ENCODE measurements around the gene SCT.

Gene SCT

DNA sequence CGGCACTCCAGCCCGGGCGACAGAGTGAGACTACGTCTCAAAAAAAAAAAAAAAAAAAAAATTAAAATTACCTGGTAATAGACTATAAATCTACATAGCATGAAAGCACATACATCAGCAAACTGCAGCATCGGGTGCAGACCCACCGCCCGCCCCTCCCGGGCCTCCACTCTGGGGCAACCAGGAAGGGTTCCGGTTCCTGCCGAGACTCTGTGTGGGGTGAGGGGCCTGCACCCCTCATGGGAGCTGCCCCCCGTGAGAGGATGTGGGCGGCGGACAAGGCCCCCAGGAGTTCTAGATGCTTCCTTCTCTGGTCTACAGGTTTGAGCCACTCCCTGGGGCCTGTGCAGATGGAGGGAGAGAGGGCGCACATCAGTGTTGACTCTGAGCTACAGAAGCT, 19.2 kb upstream of the SCT start:
- intact Hi-C loops (cut with DNase I), result no loop called here

DNA sequence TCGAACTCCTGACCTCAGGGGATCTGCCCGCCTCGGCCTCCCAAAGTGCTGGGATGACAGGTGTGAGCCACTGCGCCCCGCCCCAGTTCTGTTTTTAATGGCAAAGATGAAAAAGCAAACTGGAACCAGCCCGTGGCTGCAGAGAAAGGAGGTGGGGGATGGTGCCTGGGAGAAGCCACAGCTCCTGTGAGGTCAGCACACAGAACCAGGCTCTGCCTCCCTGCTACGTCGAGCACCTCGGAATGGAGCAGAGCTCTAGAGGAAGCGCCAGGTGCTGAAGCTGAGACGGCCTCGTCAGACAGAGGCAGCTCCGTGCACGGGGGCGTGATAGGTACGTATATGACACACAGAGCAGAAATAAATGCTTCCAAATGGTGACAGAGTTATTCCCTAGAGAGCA, 18.6 kb upstream of the SCT start:
- DNase-seq, result peak; percentile 42 to 96 (median 78)
- intact Hi-C loops (cut with DNase I), result no loop called here

More for the DNA sequence above, 19.2 kb upstream of the SCT start:
- DNase-seq, result no peak

GRCh38 chr11:643849-644738, 17.1 kb upstream of the SCT start:
- intact Hi-C loops (cut with DNase I), result no loop called here
- DNase-seq, result no peak

GRCh38 chr11:643366-643765, 16.4 kb upstream of the SCT start:
- intact Hi-C loops (cut with DNase I), result no loop called here
- no peak for DNase-seq

GRCh38 chr11:641806-642370, 14.9 kb upstream of the SCT start:
- intact Hi-C loops (cut with DNase I), result no loop called here
- no peak for DNase-seq

DNA sequence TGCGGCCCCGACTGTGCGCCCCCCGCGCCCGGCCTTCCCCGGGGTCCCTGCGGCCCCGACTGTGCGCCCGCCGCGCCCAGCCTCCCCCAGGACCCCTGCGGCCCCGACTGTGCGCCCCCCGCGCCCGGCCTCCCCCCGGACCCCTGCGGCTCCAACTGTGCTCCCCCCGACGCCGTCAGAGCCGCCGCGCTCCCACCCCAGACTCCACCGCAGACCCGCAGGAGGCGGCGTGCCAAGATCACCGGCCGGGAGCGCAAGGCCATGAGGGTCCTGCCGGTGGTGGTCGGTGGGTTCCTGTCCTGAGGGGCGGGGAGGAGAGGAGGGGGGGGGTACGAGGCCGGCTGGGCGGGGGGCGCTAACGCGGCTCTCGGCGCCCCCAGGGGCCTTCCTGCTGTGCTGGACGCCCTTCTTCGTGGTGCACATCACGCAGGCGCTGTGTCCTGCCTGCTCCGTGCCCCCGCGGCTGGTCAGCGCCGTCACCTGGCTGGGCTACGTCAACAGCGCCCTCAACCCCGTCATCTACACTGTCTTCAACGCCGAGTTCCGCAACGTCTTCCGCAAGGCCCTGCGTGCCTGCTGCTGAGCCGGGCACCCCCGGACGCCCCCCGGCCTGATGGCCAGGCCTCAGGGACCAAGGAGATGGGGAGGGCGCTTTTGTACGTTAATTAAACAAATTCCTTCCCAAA, 13.2 kb upstream of the SCT start:
- no peak for DNase-seq
- intact Hi-C loops (cut with DNase I), result no loop called here

DNA sequence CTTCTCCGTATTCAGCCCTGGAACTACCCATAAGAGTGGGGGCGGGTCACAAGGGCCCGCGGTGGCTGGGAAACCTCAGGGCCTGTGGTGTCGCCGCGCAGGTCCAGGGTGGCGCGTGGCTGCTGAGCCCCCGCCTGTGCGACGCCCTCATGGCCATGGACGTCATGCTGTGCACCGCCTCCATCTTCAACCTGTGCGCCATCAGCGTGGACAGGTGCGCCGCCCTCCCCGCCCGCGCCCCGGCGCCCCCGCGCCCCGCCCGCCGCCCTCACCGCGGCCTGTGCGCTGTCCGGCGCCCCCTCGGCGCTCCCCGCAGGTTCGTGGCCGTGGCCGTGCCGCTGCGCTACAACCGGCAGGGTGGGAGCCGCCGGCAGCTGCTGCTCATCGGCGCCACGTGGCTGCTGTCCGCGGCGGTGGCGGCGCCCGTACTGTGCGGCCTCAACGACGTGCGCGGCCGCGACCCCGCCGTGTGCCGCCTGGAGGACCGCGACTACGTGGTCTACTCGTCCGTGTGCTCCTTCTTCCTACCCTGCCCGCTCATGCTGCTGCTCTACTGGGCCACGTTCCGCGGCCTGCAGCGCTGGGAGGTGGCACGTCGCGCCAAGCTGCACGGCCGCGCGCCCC, 12.5 kb upstream of the SCT start:
- no peak for DNase-seq
- intact Hi-C loops (cut with DNase I), result no loop called here

GRCh38 chr11:638631-639331, 11.8 kb upstream of the SCT start:
- intact Hi-C loops (cut with DNase I), result no loop called here
- DNase-seq, result no peak

DNA sequence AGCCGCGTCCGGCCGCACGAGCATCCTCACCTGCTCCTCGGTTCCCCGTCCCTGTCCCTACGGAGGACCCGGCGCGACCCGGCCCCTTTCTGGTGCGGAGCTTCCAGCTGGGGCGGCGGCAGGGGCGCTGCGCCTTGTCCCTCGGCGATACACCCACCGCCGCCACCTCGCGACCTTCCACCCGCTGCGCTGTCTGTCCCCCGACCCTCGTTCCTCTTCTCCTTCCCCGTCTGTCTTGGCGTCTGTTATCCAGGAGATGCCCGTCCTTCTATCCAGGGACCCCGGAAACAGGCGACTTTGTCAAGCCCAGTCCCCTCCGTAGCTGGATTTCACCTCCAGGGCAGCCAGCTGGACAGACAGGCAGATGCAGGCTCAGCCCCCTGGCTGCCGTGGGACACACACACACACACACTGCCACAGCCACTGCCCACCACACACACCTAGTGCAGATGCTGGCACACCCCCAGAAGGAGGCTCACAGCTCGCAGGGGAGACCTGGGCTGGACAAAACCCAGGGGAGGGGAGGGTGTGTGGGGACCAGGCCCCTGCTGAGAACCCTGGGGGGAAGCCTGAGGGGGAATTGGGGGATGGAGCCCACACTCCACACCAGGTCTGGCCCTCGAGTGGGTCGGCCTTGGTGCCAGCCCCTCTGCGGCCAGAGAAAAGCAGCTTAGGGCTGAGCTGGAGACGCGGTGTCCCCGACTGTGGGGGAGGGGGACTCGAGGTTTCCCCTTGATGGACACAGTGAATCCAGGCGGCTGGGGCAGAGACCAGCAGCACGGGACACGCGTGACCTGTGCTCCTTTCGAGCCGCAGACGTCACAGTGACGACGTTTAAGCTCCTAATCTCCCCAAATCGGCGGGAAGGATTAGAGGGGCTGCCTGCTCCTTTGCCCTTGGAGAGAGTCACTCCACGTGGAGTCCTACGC, 10.9 kb upstream of the SCT start:
- no peak for DNase-seq
- intact Hi-C loops (cut with DNase I), result no loop called here

GRCh38 chr11:637333-637592, 10.3 kb upstream of the SCT start:
- peak in 1 of 42 donors; percentile 45 for DNase-seq
- intact Hi-C loops (cut with DNase I), result no loop called here

GRCh38 chr11:636511-637332, 9.7 kb upstream of the SCT start, which contains the start of gene DRD4:
TSS of gene DRD4 (plus strand) at chr11:637269. CDS start at chr11:637305, 36 bp downstream.
- DNase-seq, result peak in 4 of 42 donors; percentile 32 to 63 (median 41)

GRCh38 chr11:635945-636510, 9.0 kb upstream of the SCT start:
- intact Hi-C loops (cut with DNase I), result no loop called here
- DNase-seq, result no peak

More at GRCh38 chr11:636511-637332, 9.7 kb upstream of the SCT start, which contains the start of gene DRD4:
- intact Hi-C loops (cut with DNase I), result no loop called here

DNA sequence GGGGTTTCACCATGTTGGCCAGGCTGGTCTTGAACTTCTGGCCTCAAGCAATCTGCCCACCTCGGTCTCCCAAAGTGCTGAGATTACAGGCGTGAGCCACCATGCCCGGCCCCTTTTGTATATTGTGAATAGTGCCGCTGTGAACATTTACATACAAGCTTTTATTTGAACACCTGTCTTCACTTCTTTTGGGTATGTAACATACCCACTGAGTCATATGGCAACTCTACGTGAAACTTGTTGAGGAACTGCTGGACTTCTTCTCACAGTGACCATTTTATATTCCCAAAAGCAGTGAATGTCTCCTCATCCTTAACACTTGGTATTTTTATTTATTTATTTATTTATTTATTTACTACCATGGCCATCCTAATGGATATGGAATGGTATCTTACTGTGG, 3.9 kb upstream of the SCT start:
- no peak for DNase-seq
- intact Hi-C loops (cut with DNase I), result no loop called here

DNA sequence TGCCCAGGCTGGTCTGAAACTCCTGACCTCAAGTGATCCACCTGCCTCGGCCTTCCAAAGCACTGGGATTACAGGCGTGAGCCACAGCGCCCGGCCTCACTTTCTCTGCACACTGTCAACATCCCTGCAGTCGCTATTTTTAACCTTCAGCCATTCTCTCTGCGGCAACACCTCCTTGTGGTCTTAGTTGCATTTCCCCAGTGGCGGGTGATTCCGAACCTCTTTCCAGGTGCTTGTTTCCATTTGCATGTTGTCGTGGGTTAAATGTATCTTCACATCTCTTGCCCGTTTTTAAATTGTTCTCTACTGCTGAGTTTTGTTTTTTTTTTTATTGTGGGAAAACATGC, 2.2 kb upstream of the SCT start:
- no peak for DNase-seq
- intact Hi-C loops (cut with DNase I), result no loop called here

- no peak for DNase-seq
Observed at GRCh38 chr11:628056-628455, 1.1 kb upstream of the SCT start.

DNA sequence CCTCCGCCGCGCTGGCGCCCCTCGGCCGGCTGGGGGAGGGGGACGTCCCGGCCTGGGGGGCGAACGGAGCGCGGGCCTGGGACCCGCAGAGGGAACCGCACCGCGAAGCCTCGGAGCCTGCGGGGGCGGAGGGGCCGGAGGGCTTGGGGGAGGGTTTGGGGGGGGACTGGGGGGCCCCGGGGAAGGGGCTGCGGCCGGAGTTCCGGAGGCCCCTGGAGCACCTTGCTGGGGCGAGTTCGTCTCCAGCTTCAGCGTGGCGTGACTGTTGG, 261 bp upstream of the SCT start:
- DNase-seq, result no peak
- intact Hi-C loops (cut with DNase I), result no loop called here

More at GRCh38 chr11:628056-628455, 1.1 kb upstream of the SCT start:
- intact Hi-C loops (cut with DNase I), result no loop called here

DNA sequence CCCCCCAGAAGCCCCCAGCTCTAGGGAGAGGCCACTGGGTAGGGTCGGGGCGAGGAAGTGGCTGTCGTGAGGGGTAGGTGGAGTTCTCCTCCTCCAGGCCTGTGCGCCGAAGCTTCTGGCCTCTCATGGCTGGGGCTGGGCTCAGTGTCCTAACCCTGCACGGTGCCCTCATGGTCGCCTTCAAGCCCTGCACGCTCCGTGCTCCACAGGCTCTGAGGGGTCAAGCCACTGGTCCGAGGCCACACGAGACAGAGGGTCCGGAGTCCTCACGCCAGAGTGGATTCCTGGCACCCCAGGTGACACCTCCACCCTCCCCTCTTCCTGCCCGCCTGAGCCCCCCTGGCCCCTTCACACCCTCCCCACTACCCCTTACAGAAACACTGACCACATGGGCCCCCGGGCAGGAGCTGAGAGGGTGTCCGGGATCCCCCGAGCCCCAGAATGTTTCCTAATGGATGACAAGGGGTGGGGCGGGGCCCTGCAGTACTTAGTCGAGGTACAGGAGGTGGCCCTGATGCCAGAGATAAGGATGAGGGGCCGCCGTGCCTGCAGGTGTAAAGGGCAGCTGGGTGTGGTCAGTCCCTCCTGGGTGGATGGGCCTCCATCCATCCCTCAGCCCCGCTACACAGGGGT, 1.2 kb downstream of the SCT start:
- DNase-seq, result no peak
- intact Hi-C loops (cut with DNase I), result no loop called here

Data from head of caudate nucleus (tissue), 42 donors.